ENCODE measurements around the gene FARP1.

- no peak for TF ChIP-seq CTCF (conservative IDR thresholded peaks at IDR 0.05; ENCODE audit: low read length)
- no peak for TF ChIP-seq EZH2phosphoT487 (IDR thresholded peaks at IDR 0.05; ENCODE audit: borderline replicate concordance, low read depth, low read length)
These were observed 118.3 kb downstream of the FARP1 start for GRCh38 chr13:98261165-98261702.
